Stimulated activated CD4-positive, alpha-beta T cell treated with anti-CD3 and anti-CD28 coated beads, Interleukin-15, amount 100 ng/mL, for 24 hours (primary cell): ENCODE measurements around the gene ZNF438.

ENCODE experiments used
- DNase-seq: peaks from one replicate; pipeline ENCODE4 v3.0.0-alpha.2; 2020

The ZNF438 gene

DNA sequence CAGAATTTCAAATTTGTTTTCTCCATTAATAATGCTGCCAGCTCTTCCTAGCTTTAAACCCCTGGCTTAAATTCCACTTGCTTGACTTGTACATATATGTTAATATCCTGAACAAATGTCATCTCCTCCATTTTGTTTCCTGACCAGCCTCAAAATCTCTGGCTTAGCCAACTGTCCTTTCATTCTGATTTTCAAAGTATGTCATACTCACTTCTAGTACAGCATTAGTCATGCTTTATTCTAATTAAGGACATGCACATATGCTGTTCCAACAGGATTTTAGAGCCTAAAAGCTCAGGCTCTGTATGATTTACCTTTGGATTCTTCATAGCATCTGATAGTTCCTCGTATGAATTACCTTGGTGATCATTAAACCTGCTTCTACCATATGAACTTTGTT, 158.3 kb downstream of the ZNF438 start:
- DNase-seq, result no peak

DNA sequence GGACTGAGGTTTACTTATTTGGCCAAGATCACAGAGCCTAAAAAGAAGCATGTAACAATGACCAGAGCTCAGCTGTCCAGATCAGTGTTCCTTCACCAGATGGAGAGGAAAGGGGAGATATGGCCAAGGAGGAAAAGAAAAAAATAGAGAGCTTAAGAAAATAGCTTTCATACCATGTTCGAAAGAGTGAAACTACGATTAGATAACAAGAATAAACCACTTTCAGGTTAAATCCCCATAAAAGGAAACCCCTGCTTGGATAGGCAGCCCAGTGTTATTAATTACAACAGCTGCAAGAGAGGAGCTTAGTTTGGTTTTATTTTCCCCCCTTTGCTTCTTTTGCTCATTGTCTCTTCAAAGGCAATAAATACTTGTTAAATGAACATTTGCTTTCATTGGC, 160.8 kb downstream of the ZNF438 start:
- no peak for DNase-seq

DNA sequence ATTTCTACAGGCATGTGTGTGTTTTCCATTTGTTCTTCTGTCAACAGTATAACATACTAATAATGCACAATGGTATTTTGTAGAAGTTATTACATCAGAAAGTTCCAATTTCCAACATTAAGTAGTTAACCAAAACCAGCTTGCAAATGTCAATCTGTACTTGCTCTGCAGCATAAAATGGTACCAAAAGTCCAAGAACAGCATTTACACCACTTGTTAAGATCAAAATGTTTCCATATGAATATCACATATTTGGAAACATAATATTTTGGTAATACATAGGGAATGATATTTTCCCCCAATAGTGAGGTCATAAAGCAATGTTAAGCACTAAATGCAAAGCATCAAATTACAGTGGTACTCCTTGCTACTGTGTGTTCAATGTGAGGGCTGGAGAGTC, 162.1 kb downstream of the ZNF438 start:
- no peak for DNase-seq

DNA sequence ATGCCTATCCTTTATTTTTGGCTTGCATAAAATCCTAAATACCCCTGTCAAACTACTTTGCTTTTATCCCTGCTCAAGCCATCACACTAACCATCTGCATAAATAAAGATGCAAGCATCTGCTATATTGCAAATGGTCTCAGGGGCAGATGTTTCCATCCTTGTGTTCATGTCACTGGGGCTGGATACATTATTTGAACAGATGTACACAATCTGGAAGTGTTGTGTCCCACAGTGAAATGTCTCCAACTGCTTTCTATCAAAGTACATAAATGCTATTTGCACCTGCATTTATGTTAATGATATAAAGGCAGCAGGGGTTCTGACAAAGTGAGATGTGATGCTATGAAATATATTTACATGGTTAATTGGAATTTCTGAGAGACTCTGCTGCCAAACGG, 163.1 kb downstream of the ZNF438 start:
- no peak for DNase-seq

DNA sequence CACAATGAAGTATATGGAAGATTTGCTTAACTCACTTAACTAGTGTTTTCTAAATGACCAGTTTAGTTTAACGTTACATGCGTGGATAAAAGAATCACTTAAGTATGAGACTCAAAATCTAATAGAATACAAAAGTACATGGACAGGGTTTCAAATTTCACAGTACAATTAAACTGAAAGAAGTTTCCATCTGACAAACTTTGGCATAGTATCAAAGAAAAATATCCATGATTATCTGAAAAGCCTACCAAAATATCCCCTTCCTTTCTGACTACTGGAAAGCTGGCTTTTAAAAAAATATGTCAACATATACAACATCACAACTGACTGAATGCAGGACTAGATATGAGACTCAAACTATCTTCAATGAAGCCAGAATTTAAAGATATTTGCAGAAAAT, 164.8 kb downstream of the ZNF438 start:
- DNase-seq, result no peak

DNA sequence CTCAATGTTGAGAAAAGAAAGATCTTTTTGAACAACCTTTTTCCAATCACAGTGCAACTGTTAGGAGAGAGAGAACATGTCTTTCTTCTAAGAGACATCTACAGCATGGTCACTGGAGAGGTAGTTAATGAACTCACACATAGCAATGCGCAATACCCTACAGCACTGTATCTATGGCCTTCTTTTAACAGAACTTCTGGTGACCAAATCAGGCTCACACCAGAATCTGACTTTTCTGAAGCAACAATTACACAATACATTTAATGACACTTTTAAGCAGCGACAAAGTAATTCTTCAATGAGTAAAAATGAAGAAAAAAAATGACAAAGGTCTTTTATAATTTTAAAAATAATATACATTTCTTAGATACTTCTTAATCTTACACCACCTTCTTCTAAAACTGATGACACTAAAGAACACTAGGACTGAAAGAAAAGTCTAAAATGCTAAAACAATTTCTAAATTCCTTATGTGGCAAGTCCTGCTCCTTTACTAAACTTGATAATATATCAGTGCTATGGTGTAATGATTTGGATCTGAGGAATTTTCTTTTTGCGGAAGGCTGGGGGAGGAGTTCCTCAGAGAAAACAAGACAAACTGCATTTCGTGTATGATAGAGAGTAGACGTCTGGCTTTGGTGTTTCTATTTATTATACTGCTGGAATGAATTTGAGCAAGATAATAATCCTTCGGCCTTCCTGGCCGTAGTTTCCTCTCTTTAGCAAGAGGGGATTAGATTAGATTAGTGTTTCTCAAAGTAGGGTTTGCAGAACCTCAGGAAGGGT, 166.3 kb downstream of the ZNF438 start:
- no peak for DNase-seq

DNA sequence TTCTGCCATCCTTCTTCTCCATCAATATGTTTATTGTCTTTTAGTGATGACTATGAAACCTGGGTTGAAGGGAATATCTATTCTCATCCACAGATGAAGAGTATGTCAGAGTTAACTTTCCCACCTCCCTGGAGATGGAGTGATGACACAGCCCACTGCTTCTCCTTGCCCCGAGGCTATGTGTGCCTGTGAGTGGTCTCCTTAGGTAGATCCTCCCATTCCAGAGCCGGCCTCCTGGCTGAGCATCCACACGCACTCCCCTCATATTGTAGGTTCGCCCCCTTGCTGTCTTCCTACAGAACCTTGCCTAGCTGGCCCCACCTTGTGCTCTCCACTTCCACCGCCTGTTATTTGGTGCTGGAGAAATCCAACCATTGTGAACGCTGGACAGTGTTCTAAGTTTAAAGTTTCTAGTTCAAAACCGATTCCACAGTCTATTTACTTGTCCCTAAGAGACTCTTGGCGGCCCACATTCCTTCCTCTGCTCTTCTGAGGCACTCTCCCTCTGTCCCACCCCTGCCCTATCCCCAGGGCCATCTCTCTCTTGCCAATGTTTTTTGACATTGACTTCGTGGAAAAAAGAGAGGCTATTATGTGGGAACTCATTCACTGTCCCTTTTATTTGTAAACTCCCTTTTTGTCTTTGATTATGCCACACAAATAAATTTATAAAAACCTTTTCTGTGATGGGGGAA, 168.0 kb downstream of the ZNF438 start:
- no peak for DNase-seq

DNA sequence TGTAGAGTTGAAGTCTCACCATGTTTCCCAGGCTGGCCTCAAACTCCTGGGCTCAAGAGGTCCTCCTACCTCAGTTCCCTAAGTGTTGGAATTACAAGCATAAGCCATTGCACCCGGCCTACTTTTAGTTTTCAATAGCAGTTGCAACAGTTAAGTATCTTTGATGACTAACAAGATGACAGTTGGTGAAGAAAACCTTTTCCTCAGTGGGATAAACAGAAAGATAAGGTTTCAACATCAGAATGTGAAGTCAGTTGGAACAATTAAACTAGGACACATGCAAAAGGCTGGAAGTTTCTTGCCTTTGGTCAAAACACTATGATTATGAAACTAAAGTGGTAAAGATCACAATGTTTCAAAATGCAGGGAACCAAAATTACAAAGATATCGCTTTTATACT, 169.2 kb downstream of the ZNF438 start:
- no peak for DNase-seq

DNA sequence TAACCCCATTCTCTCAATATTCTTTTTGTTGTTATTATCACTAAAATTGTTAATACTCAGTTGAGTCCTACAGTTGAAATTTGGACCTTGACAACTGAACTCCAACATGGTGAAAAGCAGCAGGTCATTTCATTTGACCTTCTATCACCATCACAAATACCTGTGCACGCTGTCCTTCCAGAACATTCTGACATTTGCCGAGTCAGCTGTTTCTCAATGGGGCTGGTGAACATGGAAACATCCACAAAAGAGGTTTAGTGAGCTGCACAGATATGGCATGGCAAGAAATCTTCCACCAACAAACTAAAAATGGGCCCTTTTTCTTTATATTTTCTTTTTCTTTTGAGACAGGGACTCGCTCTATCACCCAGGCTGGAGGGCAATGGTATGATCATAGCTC, 169.7 kb downstream of the ZNF438 start:
- no peak for DNase-seq

DNA sequence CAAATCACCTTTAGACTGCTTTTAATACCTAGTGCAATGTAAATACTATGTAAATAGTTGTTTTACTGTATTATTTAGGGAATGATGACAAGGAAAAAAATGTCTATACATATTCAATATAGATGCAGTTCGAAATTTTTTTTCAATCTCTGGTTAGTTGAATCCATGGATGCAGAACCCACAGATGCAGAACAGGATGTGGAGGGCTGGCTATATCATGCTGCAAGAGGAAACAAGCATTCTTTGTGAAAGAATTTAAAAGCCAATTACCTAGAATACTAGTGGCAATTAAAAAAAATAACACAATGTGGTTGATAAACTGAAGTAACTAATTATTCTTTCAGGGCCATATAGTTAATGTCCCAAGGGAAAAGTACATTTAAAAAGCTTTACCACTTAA, 170.4 kb downstream of the ZNF438 start:
- no peak for DNase-seq

DNA sequence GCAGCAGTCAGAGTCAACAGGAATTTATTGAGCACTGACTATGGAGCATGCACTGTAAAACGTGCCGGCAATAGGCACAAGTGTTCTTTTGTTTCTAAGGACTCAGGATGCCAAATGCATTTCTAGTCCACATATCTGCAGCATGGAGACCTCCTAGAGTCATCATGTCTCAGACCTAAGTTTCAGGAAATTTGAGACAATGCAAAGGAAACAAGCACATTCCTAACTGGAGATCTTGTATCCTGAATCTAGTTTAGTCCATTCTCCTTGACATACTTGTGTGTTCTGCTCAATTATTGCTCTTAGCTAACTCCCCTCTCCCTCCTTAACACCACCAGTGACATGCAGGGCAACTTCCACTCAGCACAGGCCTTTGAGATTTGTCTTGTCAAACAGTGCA, 173.2 kb downstream of the ZNF438 start:
- no peak for DNase-seq

DNA sequence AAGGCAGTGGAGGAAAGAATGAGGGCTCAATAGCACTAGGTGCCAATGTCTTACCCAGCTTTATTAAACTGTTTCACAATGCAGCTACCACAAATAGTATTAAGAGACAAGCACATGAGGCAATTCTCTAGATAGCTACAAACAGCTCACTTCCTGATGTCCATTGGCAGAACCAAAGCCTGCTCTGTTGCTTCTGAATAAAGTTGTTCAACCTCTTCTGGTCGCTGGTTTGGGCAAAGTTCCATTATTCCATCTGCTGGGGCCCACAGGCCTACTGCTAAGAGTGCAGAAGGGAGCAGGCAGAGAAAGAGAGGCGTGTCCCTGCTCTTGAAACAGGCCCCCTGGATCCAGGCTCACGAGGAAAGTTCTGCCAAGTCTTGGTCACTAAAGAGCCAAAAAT, 173.9 kb downstream of the ZNF438 start:
- DNase-seq, result no peak

DNA sequence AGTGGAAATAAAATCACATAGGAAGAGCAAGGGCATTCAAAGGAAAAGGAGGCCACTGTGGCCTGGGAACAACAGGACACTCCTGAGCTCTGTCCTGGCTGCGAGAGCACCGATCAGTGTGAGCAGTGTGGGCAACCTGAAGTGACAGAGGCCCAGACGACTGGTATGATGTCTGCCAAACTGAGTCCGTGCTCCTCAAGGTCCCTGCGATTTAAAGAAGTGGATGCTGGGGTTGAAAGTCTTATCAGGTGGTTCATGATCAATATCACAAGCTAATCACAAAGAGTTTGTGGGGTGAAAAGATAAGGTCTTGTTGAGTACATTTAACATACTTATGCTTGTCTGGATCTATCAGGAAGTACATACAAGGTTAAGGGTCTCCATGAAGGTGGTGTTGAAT, 176.5 kb downstream of the ZNF438 start:
- no peak for DNase-seq

DNA sequence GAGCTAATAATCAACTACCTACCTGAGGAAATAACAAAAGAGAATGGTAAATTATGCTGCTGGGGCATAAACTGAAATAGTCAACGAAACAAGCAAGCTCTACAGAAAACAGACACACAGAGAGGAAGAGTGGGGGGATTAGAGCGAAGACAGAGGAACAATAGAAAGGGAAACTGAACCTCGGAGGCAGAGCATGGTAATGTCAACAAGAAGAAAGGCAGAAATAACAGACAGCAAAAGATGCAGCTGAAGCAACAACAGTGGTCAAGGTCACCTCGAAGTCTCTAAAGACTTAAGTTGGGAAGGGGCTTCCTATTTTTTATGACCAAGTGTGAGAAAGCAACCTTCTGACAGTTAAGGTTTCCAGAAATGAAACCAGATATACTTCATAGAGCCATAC, 177.0 kb downstream of the ZNF438 start:
- DNase-seq, result no peak

DNA sequence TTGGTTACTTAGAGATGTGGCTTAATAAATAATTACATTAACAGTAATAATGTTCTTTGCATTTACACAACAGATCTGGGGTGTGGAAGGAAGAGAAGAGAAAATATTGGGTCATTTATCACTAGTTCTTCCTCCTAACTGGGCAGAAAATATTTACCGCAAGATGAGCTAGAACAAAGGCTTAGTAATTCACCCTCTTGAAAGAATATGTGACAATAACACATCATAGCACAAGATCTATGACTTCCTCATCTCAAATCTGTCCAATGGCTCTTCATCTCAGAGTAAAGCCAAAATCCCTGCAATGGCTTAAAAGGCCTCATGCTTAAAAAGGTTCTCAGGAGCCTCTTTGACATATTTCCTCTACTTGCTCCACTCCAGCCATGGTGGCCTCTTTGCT, 178.6 kb downstream of the ZNF438 start:
- DNase-seq, result no peak

DNA sequence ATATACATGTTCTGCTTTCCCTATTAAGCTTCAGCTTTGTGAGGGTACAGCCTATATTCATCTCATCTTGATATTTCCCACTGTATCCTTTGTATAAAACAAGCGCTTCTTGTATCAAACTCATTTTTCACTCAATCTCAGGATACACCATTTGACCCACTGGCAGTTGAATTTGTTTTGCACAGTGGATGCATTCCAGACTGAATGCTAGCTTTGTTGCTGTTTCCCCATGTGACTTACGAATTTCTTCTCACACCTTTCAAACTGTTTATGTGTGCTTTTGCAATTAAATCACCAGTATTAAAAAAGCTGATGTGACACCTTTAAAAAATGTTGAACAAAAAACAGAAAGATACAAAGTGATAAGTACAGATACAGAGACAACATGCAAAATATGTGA, 180.9 kb downstream of the ZNF438 start:
- no peak for DNase-seq

DNA sequence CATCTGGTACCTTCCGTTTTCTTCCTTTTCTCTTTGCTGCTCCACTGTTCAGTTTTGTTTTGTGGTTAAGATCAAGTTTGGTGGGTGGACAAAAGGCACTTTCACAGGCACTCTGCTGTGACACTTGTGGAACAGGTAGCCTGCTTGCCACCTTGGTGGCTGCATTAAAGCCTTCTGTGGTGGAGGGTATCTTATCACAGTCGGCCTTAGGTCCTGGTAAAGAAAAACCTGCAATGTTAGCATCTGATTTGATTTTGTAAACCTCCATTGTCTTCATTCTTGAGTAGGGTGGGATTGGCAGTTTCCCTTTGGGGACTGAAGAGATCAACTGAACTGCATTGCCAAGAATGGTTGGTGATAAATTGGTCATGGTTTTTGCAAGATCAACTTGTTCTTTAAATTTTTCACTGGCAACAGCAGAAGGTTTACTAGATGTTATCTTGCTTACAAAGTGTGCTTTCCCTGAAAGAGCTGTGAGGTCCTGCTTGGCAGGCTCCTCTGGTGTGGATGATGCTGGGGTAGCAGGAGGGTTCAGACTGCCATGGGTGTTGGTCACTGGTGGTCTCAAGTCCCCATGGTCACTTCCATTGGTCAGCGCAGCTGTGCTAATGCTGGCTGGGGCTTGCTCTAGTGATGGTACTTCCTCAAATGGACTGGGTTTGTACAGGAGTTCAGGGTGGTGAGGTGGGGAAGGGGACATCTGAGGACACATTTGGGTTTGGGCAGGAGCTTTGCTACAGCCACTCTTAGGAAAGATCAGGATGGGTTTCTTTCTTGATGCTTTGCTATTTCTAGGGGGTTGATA, 182.2 kb downstream of the ZNF438 start:
- DNase-seq, result no peak

DNA sequence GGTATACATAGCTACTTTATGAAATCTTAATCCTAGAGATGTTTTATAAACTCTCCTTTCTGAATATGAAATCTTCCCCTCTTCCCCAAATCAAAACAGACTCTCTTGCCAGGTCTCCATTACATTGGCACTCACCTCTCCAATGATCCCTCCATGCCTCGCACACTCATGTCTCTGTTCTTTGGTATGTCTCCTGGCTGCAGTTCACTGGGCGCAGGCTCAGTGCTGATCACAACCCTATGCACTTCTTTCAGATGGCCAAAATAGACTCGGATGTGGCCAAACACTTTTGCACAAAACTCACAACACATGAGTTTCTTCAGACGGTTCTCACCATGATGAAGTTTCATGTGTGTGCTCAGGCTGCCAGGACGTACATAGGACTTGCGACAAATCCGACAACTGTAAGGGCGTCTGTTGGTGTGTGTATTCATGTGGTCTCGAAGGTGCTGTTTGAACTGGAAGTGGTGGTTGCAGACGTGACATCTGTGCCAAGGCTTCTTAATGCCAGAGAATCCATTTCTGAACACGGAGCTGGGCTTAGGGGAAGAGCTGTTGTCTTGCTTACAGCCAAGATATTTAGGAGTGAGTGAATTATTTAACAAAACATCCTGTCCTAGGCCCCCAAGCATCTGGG, 183.2 kb downstream of the ZNF438 start:
- no peak for DNase-seq

DNA sequence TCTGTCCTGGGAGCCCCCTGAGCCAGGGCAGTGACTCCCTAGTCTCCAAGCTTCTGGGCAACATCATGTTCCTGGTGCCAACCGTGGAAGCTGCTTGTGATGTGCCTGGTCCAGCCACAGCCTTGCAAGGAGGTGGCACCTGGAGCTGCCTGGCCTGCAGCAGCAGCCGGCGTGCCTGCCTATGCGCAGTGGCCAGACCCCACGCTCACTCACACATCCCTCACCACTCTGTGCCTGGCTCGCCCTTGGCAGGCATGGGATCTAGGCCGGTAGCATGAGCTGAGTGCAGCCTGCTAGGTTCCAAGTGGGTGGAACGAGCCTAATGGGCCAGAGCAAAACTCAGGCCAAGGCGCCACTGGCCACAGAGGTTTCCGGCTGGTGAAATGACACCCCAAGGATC, 184.0 kb downstream of the ZNF438 start:
- no peak for DNase-seq

DNA sequence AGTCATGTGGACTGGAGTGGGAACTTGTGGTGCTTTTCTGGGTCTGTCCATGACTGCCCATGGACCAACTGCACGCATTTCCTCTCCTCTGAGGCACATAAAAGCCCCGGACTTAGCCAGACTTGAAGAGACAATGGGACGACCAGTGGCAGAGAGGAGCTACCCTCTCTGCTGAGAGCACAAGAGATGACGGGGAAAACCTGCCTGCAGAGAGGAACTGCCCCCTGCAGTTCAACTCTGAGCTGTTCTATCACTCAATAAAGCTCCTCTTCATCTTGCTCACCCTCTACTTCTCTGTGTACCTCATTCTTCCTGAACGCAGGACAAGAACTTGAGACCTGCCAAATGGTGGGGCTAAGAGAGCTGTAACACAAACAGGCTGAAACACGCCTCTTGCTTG, 184.5 kb downstream of the ZNF438 start:
- no peak for DNase-seq

DNA sequence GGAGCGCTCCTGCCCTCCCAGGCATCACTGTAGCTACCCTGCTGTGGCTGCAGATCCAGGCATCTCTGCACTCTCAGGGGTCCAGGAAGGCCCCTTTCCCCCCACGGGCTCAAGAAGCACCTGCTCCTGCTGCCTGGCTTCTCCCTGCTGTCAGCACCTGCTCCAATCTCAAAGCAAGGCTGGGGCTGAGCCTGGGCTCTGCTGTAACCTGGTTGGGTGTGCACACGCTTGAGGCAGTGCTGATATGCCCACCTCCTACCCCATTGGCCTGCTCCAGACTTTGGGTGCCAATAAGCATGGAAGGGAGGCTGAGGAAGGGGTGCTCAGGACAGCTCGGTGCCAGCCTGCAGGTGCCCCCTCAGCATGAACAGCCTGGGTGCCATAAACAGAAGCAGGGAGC, 185.0 kb downstream of the ZNF438 start:
- DNase-seq, result no peak

DNA sequence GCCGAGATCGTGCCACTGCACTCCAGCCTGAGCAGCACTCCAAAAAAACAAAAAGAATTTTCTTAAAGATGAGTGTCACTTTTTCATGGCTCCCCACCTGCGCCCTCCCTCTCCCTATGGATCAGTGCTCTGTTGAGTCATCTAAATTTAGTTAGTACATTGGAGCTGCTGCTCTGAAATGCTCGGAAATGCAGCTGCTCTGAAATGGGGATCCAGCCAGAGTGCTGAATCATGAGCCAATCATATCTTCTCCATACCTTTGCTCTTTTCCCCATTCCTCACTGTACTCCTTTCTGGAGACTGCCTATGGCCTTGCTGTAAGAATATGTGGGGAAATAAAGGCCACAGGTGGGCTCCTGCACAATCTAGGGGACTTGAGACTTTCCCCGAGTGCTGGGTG, 188.8 kb downstream of the ZNF438 start:
- DNase-seq, result no peak

DNA sequence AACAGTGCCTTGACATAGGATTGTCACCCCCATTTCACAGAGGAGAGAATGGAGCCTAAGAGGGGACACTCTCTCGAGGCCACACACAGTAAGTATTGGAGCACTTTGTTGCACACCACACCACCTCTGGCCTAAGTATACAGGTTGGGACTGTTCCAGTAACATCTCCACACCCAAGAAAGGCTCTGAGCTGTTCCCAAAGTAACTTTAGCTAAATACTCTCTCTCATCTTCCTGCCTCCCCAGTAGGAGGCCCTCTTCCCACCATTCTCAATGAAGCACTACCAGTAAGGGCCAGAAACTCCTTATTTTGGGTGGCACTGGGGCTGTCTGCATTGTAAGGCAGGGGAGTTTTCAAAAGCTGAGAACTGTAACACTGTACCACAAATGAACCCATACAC, 189.5 kb downstream of the ZNF438 start:
- DNase-seq, result no peak
